Activated CD4-positive, CD25-positive, alpha-beta regulatory T cell treated with anti-CD3 and anti-CD28 coated beads, Interleukin-2, amount 50 U/mL, for 72 hours (primary cell): ENCODE results near the gene KAT5.
"Not testable (repeated sequence)": the region's sequence is repeated elsewhere in the genome, so short reads cannot be mapped to it uniquely, and the experiment has no call there.

Source experiments
- DNase-seq: peaks from one replicate; pipeline ENCODE4 v3.0.0; 2021

The KAT5 gene

DNA sequence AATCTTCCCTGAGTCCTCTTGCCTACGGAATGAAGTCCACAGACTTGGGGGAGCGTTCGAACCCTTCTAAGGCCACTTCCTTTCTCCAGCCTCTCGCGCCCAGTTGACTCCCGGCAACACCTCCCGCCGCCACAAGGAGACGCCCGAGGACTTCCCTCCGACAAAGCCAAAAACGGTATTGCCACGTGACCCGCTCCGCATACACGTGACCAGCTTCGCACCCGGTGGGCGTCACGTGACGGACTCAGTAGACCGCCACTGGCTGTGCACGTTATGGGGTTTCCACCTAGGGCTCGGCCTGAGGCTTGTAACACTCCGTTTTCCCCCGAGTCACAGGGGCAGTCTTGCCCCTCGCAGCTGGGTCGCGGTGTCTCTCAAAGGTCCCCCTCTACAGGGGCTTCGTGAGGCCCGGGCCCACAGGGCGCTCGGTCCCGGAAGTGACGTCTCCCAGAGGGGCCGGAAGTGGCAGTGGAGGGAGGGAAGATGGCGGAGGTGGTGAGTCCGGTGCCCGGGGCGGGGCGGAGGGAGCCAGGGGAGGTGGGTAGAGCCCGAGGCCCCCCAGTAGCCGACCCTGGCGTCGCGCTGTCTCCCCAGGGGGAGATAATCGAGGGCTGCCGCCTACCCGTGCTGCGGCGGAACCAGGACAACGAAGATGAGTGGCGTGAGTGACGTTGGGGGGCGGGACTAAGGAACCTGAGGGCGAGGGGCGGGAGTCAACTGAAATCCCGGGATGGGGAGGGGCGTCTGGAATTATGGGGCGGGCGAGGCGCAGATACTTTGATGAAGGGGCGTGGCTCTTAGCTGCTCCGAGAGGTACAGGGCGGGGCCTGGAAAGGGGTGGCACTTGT, at the start of gene KAT5:
TSS of gene KAT5 (plus strand) at position 468 of the 848 bp plus-strand sequence. CDS start at position 484, 16 bp downstream.
- DNase-seq = peak; percentile 99

DNA sequence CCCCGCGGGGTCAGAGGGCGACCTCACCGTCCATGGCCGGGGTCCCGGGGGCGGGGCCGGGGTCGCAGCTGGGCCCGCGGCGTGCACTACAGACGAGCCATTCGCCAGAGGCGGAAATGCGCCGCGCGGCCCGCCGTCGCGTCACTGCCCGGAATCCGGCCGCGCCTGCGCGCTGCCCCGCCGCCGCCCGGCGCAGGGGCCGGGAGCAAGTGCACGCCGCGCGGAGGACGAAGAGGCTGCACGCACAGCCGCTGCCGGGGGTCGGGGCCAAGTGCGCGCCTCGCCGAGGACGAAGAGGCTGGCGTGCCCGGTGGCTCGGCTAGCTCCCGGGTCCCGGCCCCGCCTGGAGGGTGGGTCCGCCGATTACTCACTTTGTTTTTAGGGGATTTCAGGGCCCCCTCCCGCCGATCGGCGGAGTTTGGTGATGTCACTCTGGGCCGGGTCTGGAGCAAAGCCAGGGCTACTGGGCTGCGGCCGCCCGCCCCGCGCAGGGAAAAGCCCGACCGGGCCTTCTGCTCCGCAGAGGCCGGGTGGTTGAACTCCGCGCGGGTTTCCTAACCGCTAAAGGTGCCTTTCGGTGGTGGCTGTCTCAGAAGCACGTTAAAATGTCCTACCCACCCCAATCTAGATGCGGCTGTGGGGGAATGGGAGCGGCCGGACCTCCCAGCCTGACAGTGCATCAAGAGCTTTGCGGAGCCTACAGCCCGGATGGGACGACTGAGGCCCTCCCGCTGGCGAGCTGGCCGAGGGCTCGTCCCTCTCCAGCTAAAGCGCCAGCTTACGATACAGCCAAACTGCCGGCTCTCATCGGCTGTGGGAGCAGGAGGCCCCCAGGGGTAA, 49.0 kb upstream of the KAT5 start, which contains the start of gene RELA:
TSS of gene RELA (minus strand) at position 118 of the 840 bp plus-strand sequence. CDS start at position 34, 84 bp downstream.
- peak; percentile 88 for DNase-seq

DNA sequence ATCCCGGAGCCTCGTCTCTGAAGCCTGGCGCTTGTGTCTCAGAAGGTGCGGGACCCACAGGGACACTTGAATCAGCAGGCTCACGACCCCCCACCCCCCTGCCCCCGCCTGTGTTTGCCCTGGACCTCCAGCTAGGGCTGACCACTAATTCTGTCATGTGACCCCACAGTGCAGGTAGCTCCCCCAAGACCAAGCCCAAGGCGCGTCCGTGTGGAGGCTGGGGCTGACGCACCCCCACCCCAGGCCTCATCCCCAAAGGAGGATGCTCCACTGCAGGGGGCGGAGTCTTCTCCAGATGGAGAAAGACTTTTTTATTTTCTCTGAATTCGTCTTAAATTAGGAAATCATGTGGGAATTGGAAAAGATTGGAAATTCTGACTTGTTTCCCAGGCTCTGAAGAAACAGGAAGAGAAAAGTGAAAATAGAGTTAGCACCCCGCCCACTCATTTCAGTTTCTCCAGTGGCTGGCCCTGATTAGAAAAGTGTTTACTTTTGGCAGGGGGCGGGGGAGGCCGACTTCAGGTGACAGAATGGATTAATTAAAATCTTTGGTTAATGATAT, 48.3 kb upstream of the KAT5 start:
- no peak for DNase-seq

DNA sequence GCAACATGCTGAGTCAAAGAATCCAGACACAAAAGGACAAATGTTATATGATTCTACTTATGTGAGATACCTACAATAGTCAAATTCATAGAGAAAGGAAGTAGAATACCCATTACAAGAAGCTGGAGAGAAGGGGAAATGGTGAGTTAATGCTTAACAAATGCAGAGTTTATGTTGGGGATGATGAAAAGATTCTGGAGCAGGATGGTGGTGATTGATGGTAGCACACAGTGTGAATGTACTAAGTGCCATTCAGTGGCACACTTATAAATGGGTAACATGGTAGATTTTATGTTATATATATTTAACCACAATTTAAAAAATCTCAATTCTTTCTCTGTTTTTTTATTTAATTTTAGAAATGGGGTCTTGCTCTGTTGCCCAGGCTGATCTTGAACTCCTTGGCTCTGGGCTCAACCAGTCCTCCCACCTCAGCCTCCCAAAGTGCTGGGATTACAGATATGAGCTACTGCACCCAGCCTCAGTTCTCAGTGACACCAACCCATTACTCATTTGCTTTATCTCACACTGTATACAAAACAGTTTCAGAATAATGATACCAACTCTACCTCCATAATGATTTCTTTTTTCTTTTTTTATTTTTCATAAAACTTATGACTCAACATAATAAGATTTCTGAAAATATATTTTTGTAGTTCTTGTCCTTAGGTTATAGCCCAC, 39.7 kb upstream of the KAT5 start:
- DNase-seq = no peak

DNA sequence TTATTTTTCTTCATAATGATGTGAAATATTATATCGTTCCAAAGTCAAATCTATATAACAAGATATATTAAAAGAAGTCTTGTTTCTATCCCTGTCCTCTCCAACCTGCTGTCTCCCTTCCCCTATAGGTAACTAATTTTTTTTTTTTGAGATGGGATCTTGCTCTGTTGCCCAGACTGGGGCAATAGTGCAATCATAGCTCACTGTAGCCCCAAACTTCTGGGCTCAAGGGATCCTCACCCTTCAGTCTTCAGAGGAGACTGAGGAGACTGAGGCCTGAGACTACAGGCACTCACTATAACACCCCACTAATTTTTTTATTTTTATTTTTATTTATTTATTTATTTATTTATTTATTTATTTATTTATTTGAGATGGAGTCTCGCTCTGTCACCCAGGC, 39.1 kb upstream of the KAT5 start:
- DNase-seq = no peak

DNA sequence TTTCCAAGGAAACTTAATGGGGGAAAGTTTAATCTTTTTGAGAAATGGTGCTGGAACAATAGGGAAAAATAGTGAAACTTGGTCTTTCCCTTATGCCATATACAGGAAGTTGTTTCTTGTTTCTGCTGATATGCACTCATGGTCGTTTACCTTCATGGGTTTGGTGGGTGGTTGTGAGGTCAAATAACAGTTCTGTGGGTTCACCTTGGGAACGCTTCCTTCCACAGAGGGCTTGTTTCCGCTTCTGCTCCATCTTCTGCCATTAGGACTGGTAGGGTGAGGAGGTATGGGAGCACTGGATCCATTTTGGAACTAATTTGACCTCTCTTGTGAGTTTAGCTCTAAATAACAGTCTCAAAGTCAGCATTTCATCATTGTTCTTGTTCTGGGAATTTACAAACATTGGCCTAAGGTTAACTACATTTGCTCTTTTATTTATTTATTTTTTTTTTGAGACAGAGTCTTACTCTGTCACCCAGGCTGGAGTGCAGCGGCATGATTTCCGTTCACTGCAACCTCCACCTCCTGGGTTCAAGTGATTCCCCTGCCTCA, 31.8 kb upstream of the KAT5 start:
- DNase-seq = no peak

DNA sequence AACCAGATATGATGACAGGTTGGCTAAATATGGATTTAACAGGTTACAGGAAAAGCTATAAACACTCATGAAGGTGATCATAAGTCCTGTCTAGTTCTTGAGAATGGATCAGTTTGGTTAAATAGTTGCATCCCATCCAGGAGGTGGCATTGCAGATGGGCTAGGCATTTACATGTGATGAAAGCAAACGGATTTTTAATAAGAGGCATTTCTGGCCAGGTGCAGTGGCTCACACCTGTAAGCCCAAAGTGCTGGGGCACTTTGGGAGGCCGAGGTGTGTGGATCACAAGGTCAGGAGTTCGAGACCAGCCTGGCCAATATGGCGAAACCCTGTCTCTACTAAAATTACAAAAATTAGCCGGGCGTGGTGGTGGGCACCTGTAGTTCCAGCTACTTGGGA, 28.6 kb upstream of the KAT5 start:
- DNase-seq = not testable (repeated sequence)

DNA sequence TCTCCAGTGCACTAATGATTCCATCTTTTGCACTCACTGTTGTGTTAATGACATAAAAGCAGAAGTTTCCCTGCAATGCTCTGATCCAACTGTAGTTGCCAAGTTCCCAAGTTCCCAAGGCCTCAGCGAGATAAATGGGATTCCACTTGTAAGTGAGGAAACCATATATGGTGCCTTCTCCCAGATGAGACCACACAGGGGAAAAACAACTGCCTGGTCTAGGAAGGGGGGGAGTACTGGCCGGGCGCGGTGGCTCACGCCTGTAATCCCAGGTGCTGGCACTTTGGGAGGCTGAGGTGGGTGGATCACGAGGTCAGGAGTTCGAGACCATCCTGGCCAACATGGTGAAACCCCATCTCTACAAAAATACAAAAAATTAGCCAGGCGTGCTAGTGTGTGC, 26.1 kb upstream of the KAT5 start:
- no peak for DNase-seq

DNA sequence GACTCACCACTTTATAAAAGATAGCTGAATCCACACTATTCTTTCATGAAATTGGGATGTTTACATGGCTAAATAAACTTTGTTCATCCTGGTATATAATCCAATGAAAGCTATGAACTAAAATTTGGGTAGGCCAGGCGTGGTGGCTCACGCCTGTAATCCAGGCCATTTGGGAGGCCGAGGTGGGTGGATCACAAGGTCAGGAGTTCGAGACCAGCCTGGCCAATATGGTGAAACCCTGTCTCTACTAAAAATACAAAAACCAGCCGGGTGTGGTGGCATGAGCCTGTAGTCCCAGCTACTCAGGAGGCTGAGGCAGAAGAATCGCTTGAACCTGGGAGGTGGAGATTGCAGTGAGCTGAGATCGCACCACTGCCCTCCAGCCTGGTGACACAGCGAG, 20.2 kb upstream of the KAT5 start:
- DNase-seq = not testable (repeated sequence)

DNA sequence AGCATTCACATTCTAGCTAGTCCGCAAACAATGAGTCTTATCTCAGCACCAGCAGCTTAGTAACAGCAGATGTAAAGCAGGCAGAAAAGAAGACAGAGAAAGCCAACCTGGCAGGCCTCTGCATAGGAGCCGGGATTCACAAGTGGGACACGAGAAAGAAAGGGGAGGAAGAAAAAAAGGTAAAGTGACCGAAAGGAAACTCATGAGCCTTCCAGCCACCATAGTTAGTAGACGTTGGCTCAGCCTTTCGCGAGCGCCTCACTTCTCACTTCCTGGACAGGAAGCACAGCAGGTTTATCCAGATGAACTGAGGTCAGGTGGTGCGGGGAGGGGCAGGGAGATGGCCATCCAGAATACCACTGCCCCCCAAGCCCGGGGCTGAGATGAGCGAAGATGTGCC, 19.7 kb upstream of the KAT5 start:
- DNase-seq = no peak

DNA sequence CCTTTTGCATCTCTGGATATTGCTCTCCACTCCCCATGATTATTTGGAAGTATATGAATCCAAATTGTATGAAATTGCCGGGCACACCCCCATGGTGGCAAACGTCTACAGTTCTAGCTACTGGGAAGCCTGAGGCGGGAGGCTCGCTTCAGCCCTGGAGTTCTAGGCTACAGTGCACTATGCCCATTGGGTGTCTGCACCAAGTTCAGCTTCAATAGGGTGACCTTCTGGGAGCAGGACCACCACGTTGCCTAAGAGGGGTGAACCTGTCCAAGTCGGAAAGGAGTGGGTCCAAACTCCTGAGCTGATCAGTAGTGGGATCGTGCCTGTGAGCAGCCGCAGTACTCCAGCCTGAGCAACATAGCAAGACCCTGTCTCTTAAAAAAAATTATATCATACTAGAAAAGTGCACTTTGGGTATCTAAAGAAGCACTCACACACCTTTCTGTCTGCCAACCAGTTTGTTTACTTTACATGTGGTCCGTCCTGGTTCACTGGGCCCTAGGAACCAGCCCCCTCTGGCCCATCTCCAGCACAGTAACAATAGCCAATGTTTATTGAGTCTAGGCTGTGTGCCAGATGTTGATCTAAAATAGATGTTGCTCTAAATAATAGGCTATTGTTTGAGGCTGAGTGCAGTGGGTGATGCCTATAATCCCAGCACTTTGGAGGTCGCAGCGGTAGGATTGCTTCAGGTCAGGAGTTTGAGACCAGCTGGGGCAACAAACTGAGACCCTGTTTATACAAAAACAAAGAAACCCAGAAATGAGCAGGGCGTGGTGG, 16.4 kb upstream of the KAT5 start:
- DNase-seq = no peak

DNA sequence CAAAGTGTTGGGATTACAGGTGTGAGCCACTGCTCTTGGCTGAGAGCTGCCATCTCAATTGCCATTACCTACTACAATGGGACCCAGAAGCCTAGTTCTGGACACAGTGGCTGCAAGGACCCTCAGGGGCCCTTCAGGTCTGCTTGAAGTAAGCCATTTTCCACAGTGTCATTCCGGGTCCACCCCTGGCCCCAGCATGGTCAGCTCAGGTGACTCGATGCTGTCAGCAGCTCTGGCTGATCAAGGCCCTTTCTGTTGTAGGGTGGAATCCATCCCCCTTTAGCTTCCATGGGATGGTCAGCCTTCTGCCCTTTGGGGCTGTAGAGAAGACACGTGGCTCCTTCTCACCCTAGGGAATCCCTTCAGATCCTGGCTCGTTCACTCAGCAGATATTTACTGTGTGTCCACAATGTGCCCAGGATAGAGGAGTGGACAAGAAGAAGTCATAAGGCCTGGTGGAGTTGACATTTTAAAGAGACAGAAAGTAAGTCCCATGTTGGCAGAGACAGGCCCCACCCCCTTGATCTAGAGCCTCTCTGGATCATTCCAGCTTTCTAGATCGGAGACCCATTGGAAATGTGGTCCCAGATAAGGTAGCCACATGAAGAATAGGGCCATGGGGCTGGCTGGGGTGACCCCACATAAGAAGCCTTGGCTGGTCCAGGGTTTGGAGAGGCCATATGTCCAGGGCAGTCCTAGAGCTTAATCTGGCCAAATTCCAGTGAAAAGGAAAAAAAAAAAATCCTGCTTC, 15.1 kb upstream of the KAT5 start:
- no peak for DNase-seq

DNA sequence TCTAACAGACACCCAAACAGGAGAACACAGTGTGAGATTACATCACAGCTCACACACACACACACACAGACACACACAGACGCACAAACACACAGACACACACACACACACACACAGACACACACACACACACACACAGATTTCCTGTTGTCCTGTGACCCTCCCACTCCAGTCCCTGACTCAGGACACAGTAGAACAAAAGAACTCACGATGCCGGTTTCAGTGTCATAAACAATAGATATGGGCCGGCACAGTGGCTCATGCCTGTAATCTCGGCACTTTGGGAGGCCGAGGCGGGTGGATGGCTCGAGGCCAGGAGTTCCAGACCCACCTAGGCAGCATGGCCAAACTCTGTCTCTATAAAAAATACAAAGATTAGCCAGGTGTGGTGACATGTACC, 13.8 kb upstream of the KAT5 start:
- no peak for DNase-seq

DNA sequence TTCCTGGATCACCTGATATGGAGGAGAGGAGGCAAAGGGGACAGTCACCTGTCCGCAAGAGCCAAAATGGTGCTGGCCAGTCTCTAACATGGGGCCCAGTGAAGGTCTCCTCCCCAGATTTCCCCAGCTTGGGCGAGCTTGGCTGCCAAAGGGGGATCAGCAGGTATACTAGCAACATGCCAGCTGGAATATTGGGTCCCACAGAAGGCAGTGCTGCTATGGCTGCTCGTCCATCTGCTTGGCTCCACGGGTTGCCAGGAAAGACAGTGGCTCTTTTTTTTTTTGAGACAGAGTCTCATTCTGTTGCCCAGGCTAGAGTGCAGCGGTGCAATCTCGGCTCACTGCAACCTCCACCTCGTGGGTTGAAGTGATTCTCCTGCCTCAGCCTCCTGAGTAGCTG, 12.7 kb upstream of the KAT5 start:
- no peak for DNase-seq

DNA sequence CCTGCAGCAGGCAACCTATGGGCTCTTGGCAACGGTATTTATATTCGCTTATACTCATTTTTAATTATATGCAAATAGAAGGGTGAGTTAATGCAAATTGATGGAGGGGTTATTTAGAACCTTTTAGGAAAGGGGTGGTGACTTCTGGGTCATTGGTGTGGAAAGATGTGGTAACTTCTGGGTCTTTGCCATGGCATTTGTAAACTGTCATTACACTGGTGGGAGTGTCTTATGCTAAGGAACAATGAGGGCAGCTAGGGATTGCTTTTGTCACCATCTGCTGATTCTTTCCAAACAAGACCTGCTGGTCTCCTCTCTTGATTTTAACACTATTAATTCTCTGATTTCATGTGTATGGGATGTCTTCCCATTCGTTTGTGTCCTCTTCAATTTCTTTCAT, 11.7 kb upstream of the KAT5 start:
- DNase-seq = no peak

DNA sequence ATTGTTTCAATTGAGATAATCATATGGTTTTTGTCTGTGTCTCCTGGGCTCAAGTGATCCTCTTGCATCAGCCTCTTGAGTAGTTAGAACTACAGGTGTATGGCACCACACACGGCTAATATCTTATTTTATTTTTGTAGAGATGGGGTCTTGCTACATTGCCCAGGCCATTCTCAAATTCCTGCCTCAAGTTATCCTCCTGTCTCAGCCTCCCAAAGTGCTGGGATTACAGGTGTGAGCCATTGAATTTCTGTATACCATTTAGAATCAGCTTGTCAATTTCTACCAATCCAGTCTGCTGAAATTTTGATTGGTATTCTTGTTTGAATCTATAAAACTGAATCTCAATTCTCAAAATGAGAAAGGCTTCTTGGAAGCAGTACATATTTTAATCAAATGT, 10.4 kb upstream of the KAT5 start:
- DNase-seq = no peak

DNA sequence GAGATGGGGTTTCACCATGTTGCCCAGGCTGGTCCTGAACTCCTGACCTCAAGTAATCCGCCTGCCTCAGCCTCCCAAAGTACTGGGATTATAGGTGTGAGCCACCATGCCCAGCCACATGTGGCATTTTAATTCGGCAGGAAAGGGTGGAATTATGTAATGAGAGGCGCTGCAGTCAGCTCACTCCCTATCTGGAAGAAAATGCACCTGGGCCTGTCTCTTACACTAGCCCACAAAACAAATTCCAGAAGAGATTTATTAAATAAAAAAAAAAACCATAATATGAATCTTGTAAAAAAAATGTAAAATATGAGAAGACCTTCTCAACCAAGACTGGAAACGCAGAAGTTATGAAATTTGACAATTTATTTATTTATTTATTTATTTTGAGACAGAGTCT, 8.2 kb upstream of the KAT5 start:
- no peak for DNase-seq

DNA sequence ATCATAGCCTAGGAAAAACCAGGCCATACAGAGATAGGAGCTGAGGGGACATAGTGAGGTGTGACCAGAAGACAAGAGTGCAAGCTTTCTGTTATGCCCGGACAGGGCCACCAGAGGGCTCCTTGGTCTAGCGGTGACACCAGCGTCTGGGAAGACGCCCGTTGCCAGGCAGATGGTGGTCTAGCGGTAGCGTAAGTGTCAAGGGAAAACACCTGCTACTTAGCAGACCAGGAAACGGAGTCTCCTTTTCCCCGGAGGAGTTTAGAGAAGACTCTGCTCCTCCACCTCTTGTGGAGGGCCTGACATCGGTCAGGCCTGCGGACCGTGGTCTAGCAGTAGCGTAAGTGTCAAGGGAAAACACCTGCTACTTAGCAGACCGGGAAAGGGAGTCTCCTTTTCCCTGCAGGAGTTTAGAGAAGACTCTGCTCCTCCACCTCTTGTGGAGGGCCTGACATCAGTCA, 5.7 kb upstream of the KAT5 start:
- peak; percentile 73 for DNase-seq

DNA sequence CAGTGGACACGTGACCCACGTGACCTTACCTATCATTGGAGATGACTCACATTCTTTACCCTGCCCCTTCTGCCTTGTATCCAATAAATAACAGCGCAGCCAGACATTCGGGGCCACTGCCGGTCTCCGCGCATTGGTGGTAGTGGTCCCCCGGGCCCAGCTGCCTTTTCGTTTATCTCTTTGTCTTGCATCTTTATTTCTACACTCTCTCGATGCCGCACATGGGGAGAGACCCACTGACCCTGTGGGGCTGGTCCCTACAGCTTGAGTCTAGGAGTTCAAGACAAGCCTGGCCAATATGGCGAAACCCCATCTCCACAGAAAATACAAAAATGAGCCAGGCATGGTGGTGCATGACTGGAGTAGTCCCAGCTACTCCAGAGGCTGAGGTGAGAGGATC, 5.0 kb upstream of the KAT5 start:
- DNase-seq = not testable (repeated sequence)

DNA sequence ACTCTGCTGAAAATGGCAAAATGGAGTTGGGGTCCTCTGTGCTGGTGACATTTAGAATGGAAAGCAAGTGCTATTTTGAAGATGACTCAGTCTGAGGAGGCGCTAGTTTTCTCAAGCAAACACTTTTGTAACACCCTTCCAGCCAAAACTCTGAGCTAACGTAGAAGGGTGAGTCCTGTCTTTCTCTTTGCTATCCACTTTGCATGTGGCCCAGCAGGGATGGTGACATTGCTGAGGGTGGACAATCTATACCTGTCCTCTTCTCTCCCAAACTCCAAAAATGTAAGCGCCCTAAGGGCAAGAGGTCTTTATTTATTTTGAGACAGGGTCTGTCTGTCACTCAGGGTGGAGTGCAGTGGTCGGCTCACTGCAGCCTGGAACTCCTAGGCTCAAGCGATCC, 3.6 kb upstream of the KAT5 start:
- DNase-seq = no peak

DNA sequence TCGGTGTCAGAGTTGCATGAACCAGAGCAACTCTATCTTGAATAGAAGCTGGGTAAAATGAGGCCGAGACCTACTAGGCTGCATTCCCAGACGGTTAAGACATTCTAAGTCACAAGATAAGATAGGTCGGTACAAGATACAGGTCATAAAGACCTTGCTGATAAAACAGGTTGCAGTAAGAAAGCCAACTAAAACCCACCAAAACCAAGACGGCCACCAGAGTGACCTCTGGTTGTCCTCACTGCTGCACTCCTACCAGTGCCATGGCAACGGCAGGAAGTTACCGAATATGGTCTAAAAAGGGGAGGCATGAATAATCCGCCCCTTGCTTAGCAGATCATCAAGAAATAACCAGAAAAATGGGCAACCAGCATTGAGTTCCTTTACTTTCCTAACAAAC, 2.4 kb upstream of the KAT5 start:
- no peak for DNase-seq
